CD4-positive, alpha-beta T cell treated with Interleukin-12 subunit alpha and Interleukin-12 subunit beta, for 1 hour (primary cell): ENCODE results near the gene KCNJ15.

Source experiments
- DNase-seq: peaks from one replicate; pipeline ENCODE4 v3.0.0-alpha.2; 2020

The KCNJ15 gene

GRCh38 chr21:38300141-38300578 is 43.4 kb downstream of the KCNJ15 start:
- DNase-seq = no peak

GRCh38 chr21:38301321-38302214 is 44.8 kb downstream of the KCNJ15 start:
- no peak for DNase-seq

GRCh38 chr21:38303300-38303699 is 46.5 kb downstream of the KCNJ15 start:
- DNase-seq = no peak

- peak; percentile 21 for DNase-seq
Measured at GRCh38 chr21:38306433-38307141, 49.8 kb downstream of the KCNJ15 start.

- DNase-seq = no peak
Measured at GRCh38 chr21:38307771-38308531, 51.2 kb downstream of the KCNJ15 start.

GRCh38 chr21:38308532-38309119 is 51.8 kb downstream of the KCNJ15 start:
- DNase-seq = no peak

GRCh38 chr21:38310646-38311485 is 54.1 kb downstream of the KCNJ15 start:
- no peak for DNase-seq

GRCh38 chr21:38311765-38312164 is 55.0 kb downstream of the KCNJ15 start:
- no peak for DNase-seq

GRCh38 chr21:38312822-38313221 is 56.0 kb downstream of the KCNJ15 start:
- no peak for DNase-seq

- no peak for DNase-seq
Measured at GRCh38 chr21:38314558-38314957, 57.8 kb downstream of the KCNJ15 start.

GRCh38 chr21:38315122-38315521 is 58.3 kb downstream of the KCNJ15 start:
- no peak for DNase-seq

- no peak for DNase-seq
Measured at GRCh38 chr21:38319781-38320180, 63.0 kb downstream of the KCNJ15 start.

- DNase-seq = no peak
Measured at GRCh38 chr21:38321568-38321967, 64.8 kb downstream of the KCNJ15 start.

GRCh38 chr21:38322311-38322950 is 65.6 kb downstream of the KCNJ15 start:
- DNase-seq = no peak

GRCh38 chr21:38323721-38324531 is 67.1 kb downstream of the KCNJ15 start:
- DNase-seq = peak; percentile 16

GRCh38 chr21:38325216-38325615 is 68.4 kb downstream of the KCNJ15 start:
- no peak for DNase-seq

GRCh38 chr21:38325731-38326420 is 69.1 kb downstream of the KCNJ15 start:
- no peak for DNase-seq

- no peak for DNase-seq
Measured at GRCh38 chr21:38326429-38326828, 69.6 kb downstream of the KCNJ15 start.

GRCh38 chr21:38326899-38327298 is 70.1 kb downstream of the KCNJ15 start:
- DNase-seq = no peak

- DNase-seq = no peak
Measured at GRCh38 chr21:38327984-38328383, 71.2 kb downstream of the KCNJ15 start.
